Panc1 (cell line): Measurements from ENCODE around the gene CD79A. TPM values are rescaled to one million over a fixed set of nuclear protein-coding genes. Genes with fewer than 3 reads are reported as not detected.

ENCODE experiments used
- ATAC-seq: fragments of 200-7000 bp; cut with Tn5 transposase; 2 replicates; pipeline ENCODE4 v1.9.1; 2020; ENCODE audit warnings: mild to moderate bottlenecking, moderate library complexity
- BruUV-seq: library from RNA; stranded (reverse); fragments of 400-500 nt; replicated peaks from 2 replicates; lab custom pipeline; 2021; lab: Mats Ljungman, UMichigan
- CTCF ChIA-PET: fragments of 300-600 bp; sonication (Branson Sonifier 250); formaldehyde crosslinking; loops from one replicate; lab custom pipeline; 2022; ENCODE audit warnings: antibody characterized with exemption; lab: Charles Lee
- POLR2A ChIA-PET: fragments of 300-600 bp; sonication (Branson Sonifier 250); formaldehyde crosslinking; loops from one replicate; lab custom pipeline; 2022; ENCODE audit warnings: antibody characterized with exemption; lab: Charles Lee
- DNase-seq: peaks from one replicate; pipeline ENCODE4 v3.0.0-alpha.2; 2010; ENCODE audit warnings: low read depth, low spot score
- H3K27ac ChIP-seq: 2 replicates; pipeline ENCODE4 v1.5.1; 2011; ENCODE audit warnings: mild to moderate bottlenecking, low read length, inconsistent platforms
- H3K27me3 ChIP-seq: fragments of 200-500 bp; sonication (Bioruptor generic); 2 replicates; pipeline ENCODE4 v1.6.0; 2014; ENCODE audit warnings: low read length, inconsistent platforms; ENCODE audit not compliant: control insufficient read depth, insufficient read depth
- H3K36me3 ChIP-seq: fragments of 200-500 bp; sonication (Bioruptor generic); 2 replicates; pipeline ENCODE4 v1.5.1; 2014; ENCODE audit warnings: inconsistent platforms, mild to moderate bottlenecking, low read length, moderate library complexity; ENCODE audit not compliant: control insufficient read depth, insufficient read depth
- H3K4me1 ChIP-seq: 2 replicates; pipeline ENCODE4 v1.5.1; 2011; ENCODE audit warnings: inconsistent platforms, mild to moderate bottlenecking, low read length, moderate library complexity; ENCODE audit not compliant: control insufficient read depth, insufficient read depth
- H3K4me3 ChIP-seq, 2 experiments: 2 replicates each; pipeline ENCODE4 v1.5.1; 2011 to 2012; ENCODE audit warnings: low read depth in 2 of 2, low read length in 2 of 2, mild to moderate bottlenecking in 2 of 2, inconsistent platforms in 1 of 2, moderate library complexity in 1 of 2
- H3K9me3 ChIP-seq: fragments of 200-500 bp; sonication (Bioruptor generic); 2 replicates; pipeline ENCODE4 v1.5.1; 2014; ENCODE audit warnings: low read depth, mild to moderate bottlenecking, inconsistent platforms, low read length, moderate library complexity; ENCODE audit not compliant: control insufficient read depth, insufficient read depth
- POLR2AphosphoS5 ChIP-seq: IDR thresholded peaks from 2 replicates; pipeline ENCODE4 v1.6.1; 2012; ENCODE audit warnings: mild to moderate bottlenecking, low read depth, low read length, moderate library complexity
- REST ChIP-seq, 2 experiments: IDR thresholded peaks; 2 replicates each; pipeline ENCODE4 v1.6.1; 2011 to 2012; ENCODE audit warnings: low read depth in 2 of 2, control low read depth in 1 of 2, low read length in 1 of 2, mild to moderate bottlenecking in 1 of 2, moderate library complexity in 1 of 2; ENCODE audit not compliant: insufficient read depth in 1 of 2
- SIN3A ChIP-seq: IDR thresholded peaks from 2 replicates; pipeline ENCODE4 v1.6.1; 2012; ENCODE audit warnings: low read depth, mild to moderate bottlenecking, low read length, moderate library complexity, borderline replicate concordance; ENCODE audit not compliant: insufficient read depth
- TCF7L2 ChIP-seq: IDR thresholded peaks from 2 replicates; pipeline ENCODE4 v1.6.1; 2011; ENCODE audit warnings: mild to moderate bottlenecking, low read depth, low read length, inconsistent platforms
- in situ Hi-C: cut with HindIII; loops from 2 replicates; pipeline ENCODE4 v1.10.0; 2016; ENCODE audit warnings: low sequenced_read_pairs, low pct_unique_long_range_greater_than_20kb
- intact Hi-C: fragments of 100-400 bp; cut with micrococcal nuclease; formaldehyde crosslinking; loops from one replicate; pipeline ENCODE4 v1.10.0; 2022; ENCODE audit not compliant: unreplicated experiment
- total RNA-seq: library from RNA; stranded (reverse); gene quantifications from one replicate; pipeline ENCODE4 v1.2.1, GENCODE V29; 2021; ENCODE audit not compliant: unreplicated experiment
- TF ChIP-seq, protein P1 (sequence below): fragments of 450-650 bp; IDR thresholded peaks from 2 replicates; pipeline ENCODE4 v1.5.1; 2017; ENCODE audit warnings: mild to moderate bottlenecking

The CD79A gene
- total RNA-seq, 1 experiment from 2014 or later: 0.59 TPM

- no peak for ATAC-seq
- BruUV-seq: no TSS peak
- DNase-seq: no peak
- ChIA-PET CTCF (interaction anchor here (0.7 kb wide), 1 partner anchor 29 kb away, joined by 5 read pairs; no protein-coding TSS in a partner anchor), POLR2A (no interaction called here)
- Histone ChIP-seq H3K4me1 (no peaks in the 10 kb centered on the region), H3K27ac (no peak overlapping the region), H3K9me3 (no peaks in the 10 kb centered on the region), H3K36me3 (no peaks in the 10 kb centered on the region; the same call in 1 of the 2 replicates), H3K4me3 (no peak overlapping the region), H3K27me3 (no peaks in the 10 kb centered on the region)
- TF ChIP-seq REST (IDR thresholded peaks at IDR 0.05; ENCODE audit: insufficient read depth in 1 of 2, low read depth in 2 of 2, low read length in 1 of 2) (no peak), POLR2AphosphoS5 (no peak), TCF7L2 (no peak), SIN3A (no peak)
- TF ChIP-seq, protein P1, sequence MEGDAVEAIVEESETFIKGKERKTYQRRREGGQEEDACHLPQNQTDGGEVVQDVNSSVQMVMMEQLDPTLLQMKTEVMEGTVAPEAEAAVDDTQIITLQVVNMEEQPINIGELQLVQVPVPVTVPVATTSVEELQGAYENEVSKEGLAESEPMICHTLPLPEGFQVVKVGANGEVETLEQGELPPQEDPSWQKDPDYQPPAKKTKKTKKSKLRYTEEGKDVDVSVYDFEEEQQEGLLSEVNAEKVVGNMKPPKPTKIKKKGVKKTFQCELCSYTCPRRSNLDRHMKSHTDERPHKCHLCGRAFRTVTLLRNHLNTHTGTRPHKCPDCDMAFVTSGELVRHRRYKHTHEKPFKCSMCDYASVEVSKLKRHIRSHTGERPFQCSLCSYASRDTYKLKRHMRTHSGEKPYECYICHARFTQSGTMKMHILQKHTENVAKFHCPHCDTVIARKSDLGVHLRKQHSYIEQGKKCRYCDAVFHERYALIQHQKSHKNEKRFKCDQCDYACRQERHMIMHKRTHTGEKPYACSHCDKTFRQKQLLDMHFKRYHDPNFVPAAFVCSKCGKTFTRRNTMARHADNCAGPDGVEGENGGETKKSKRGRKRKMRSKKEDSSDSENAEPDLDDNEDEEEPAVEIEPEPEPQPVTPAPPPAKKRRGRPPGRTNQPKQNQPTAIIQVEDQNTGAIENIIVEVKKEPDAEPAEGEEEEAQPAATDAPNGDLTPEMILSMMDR: no peak
- in situ Hi-C loops: no loop called here
- intact Hi-C loops: no loop called here
These were observed 28.4 kb downstream of the CD79A start for GRCh38 chr19:41905273-41906002.

GRCh38 chr19:41906271-41906670 is 29.2 kb downstream of the CD79A start:
- no TSS peak for BruUV-seq
- H3K27ac ChIP-seq: no peak overlapping the region
- no peaks in the 10 kb centered on the region for H3K4me1 ChIP-seq
- DNase-seq (no peak), ATAC-seq (no peak)
- ChIA-PET CTCF (interaction anchor here (0.7 kb wide), 1 partner anchor 28 kb away, joined by 5 read pairs; no protein-coding TSS in a partner anchor), POLR2A (no interaction called here)
- no peaks in the 10 kb centered on the region for H3K9me3 ChIP-seq
- no peaks in the 10 kb centered on the region for H3K27me3 ChIP-seq
- intact Hi-C loops (no loop called here), in situ Hi-C loops (no loop called here)
- H3K4me3 ChIP-seq: no peak overlapping the region
- no peaks in the 10 kb centered on the region; the same call in 1 of the 2 replicates for H3K36me3 ChIP-seq
- TF ChIP-seq TCF7L2 (no peak), SIN3A (no peak), REST (IDR thresholded peaks at IDR 0.05; ENCODE audit: insufficient read depth in 1 of 2, low read depth in 2 of 2, low read length in 1 of 2) (no peak), POLR2AphosphoS5 (no peak)
- TF ChIP-seq, protein P1: no peak
